Measurements from ENCODE around the gene LKAAEAR1. TPM values are rescaled to one million over a fixed set of nuclear protein-coding genes. Genes with fewer than 3 reads are reported as not detected.

Gene LKAAEAR1
- total and polyA plus RNA-seq, 2 experiments from 2014 or later, result 1.8 TPM; not detected in 1

- TF ChIP-seq, protein P1, sequence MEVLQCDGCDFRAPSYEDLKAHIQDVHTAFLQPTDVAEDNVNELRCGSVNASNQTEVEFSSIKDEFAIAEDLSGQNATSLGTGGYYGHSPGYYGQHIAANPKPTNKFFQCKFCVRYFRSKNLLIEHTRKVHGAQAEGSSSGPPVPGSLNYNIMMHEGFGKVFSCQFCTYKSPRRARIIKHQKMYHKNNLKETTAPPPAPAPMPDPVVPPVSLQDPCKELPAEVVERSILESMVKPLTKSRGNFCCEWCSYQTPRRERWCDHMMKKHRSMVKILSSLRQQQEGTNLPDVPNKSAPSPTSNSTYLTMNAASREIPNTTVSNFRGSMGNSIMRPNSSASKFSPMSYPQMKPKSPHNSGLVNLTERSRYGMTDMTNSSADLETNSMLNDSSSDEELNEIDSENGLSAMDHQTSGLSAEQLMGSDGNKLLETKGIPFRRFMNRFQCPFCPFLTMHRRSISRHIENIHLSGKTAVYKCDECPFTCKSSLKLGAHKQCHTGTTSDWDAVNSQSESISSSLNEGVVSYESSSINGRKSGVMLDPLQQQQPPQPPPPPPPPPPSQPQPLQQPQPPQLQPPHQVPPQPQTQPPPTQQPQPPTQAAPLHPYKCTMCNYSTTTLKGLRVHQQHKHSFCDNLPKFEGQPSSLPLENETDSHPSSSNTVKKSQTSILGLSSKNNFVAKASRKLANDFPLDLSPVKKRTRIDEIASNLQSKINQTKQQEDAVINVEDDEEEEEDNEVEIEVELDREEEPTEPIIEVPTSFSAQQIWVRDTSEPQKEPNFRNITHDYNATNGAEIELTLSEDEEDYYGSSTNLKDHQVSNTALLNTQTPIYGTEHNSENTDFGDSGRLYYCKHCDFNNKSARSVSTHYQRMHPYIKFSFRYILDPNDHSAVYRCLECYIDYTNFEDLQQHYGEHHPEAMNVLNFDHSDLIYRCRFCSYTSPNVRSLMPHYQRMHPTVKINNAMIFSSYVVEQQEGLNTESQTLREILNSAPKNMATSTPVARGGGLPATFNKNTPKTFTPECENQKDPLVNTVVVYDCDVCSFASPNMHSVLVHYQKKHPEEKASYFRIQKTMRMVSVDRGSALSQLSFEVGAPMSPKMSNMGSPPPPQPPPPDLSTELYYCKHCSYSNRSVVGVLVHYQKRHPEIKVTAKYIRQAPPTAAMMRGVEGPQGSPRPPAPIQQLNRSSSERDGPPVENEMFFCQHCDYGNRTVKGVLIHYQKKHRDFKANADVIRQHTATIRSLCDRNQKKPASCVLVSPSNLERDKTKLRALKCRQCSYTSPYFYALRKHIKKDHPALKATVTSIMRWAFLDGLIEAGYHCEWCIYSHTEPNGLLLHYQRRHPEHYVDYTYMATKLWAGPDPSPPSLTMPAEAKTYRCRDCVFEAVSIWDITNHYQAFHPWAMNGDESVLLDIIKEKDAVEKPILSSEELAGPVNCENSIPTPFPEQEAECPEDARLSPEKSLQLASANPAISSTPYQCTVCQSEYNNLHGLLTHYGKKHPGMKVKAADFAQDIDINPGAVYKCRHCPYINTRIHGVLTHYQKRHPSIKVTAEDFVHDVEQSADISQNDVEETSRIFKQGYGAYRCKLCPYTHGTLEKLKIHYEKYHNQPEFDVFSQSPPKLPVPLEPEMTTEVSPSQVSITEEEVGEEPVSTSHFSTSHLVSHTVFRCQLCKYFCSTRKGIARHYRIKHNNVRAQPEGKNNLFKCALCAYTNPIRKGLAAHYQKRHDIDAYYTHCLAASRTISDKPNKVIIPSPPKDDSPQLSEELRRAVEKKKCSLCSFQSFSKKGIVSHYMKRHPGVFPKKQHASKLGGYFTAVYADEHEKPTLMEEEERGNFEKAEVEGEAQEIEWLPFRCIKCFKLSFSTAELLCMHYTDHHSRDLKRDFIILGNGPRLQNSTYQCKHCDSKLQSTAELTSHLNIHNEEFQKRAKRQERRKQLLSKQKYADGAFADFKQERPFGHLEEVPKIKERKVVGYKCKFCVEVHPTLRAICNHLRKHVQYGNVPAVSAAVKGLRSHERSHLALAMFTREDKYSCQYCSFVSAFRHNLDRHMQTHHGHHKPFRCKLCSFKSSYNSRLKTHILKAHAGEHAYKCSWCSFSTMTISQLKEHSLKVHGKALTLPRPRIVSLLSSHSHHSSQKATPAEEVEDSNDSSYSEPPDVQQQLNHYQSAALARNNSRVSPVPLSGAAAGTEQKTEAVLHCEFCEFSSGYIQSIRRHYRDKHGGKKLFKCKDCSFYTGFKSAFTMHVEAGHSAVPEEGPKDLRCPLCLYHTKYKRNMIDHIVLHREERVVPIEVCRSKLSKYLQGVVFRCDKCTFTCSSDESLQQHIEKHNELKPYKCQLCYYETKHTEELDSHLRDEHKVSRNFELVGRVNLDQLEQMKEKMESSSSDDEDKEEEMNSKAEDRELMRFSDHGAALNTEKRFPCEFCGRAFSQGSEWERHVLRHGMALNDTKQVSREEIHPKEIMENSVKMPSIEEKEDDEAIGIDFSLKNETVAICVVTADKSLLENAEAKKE (CRISPR knock-in tag; IDR thresholded peaks at IDR 0.05), result no peak
- no peak for TF ChIP-seq STAT1 (IDR thresholded peaks at IDR 0.05; ENCODE audit: unreplicated experiment)
- no peak for TF ChIP-seq CREB1 (CRISPR knock-in tag; IDR thresholded peaks at IDR 0.05; ENCODE audit: low read depth)
- TF ChIP-seq EZH2 (IDR thresholded peaks at IDR 0.05; ENCODE audit: low read depth, unreplicated experiment), result no peak
- TF ChIP-seq, protein P2, sequence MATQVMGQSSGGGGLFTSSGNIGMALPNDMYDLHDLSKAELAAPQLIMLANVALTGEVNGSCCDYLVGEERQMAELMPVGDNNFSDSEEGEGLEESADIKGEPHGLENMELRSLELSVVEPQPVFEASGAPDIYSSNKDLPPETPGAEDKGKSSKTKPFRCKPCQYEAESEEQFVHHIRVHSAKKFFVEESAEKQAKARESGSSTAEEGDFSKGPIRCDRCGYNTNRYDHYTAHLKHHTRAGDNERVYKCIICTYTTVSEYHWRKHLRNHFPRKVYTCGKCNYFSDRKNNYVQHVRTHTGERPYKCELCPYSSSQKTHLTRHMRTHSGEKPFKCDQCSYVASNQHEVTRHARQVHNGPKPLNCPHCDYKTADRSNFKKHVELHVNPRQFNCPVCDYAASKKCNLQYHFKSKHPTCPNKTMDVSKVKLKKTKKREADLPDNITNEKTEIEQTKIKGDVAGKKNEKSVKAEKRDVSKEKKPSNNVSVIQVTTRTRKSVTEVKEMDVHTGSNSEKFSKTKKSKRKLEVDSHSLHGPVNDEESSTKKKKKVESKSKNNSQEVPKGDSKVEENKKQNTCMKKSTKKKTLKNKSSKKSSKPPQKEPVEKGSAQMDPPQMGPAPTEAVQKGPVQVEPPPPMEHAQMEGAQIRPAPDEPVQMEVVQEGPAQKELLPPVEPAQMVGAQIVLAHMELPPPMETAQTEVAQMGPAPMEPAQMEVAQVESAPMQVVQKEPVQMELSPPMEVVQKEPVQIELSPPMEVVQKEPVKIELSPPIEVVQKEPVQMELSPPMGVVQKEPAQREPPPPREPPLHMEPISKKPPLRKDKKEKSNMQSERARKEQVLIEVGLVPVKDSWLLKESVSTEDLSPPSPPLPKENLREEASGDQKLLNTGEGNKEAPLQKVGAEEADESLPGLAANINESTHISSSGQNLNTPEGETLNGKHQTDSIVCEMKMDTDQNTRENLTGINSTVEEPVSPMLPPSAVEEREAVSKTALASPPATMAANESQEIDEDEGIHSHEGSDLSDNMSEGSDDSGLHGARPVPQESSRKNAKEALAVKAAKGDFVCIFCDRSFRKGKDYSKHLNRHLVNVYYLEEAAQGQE (IDR thresholded peaks at IDR 0.05; ENCODE audit: unreplicated experiment), result no peak
Measured at GRCh38 chr20:64113444-64113775, 29.2 kb upstream of the LKAAEAR1 start (continued).
